Posterior cingulate gyrus (tissue), 11 donors: ENCODE data around the gene OOSP3.

ENCODE experiments used
- DNase-seq, 10 donors: peaks; one replicate each; pipeline versions ENCODE4 v3.0.0 to v3.0.0-alpha.2; 2020 to 2021; ENCODE audit warnings: mixed read lengths in 3 of 10
- intact Hi-C: fragments of 100-400 bp; cut with DNase I; formaldehyde crosslinking; loops from one replicate; pipeline ENCODE4 v1.15.1; 2023

The OOSP3 gene

GRCh38 chr11:59943997-59944714 is 65.6 kb downstream of the OOSP3 start:
- intact Hi-C loops, result no loop called here
- no peak for DNase-seq

DNA sequence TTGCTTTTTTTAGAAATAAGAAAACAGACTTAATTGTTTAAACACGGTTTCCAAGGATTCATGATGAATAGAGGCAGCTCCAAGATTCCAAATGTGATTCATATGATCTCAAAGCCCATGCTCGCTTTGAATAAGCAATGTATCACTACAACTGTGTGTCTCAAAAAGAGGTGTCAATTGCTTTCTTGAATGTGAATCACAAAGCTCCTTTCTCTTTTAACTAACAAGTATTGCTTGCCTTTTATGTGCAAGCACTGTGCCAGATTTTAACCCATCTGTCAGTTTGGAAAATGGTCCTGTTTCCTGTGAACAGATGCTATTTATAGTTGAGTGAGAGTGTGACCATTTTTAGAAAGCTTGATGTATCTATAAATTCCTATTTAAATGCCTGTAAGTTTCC is 66.1 kb downstream of the OOSP3 start:
- no peak for DNase-seq
- intact Hi-C loops, result no loop called here
